Parietal lobe (tissue), 1 donor: Measurements from ENCODE around the gene CUTC. TPM values are rescaled to one million over a fixed set of nuclear protein-coding genes. Genes with fewer than 3 reads are reported as not detected.

Experiments
- total RNA-seq: library from RNA; depleted of rRNA; stranded (reverse); fragments of >200 nt; gene quantifications from one replicate; pipeline ENCODE4 v1.2.3, GENCODE V29; 2014

CUTC gene, protein sequence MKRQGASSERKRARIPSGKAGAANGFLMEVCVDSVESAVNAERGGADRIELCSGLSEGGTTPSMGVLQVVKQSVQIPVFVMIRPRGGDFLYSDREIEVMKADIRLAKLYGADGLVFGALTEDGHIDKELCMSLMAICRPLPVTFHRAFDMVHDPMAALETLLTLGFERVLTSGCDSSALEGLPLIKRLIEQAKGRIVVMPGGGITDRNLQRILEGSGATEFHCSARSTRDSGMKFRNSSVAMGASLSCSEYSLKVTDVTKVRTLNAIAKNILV
- 17.5 TPM for total RNA-seq

DNA sequence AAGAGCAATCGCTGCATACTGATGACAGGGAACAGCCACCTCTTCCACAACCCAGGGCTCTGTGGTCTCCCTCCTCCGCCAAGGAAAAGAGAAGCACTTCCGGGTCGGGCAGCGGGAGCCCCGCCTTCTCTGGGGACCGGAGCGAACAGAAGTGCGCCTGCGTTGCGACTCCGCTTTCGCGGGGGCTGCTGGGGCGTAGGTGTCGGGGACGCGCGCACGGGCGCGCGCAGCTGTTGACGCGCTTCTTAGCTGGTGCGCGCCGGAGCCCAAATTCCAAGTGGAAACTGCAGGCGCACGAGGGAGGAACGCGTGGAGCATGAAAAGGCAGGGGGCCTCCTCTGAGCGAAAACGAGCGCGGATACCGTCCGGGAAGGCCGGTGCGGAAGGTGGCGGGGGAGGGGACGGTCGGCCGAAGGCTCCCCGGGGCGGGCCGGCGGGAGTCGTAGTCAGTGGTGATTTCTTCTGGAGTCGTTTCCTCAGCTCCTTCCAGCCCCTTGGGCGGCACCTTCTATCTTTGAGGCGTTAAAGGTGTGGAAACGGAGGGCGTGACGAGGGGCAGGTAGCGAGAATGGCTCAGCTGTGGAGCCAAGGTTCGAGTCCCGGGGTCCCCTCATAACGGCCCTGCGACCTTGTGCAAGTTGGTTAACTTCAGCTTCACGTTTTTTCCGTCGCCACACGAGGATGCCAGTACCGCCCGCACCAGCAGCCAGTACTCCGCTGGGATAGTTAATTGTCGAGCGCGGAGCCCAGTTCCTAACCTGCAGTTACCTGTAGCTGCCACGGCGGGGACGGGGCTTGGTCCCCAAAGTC, at the start of gene CUTC, which contains the start of gene COX15:
Gene CUTC, plus strand, starts transcription at position 202 of the 810 bp plus-strand sequence. Its CDS starts 115 bp downstream, at position 317.
Gene COX15, minus strand, starts transcription at position 95 of the 810 bp plus-strand sequence. Its CDS starts 78 bp downstream, at position 17.

DNA sequence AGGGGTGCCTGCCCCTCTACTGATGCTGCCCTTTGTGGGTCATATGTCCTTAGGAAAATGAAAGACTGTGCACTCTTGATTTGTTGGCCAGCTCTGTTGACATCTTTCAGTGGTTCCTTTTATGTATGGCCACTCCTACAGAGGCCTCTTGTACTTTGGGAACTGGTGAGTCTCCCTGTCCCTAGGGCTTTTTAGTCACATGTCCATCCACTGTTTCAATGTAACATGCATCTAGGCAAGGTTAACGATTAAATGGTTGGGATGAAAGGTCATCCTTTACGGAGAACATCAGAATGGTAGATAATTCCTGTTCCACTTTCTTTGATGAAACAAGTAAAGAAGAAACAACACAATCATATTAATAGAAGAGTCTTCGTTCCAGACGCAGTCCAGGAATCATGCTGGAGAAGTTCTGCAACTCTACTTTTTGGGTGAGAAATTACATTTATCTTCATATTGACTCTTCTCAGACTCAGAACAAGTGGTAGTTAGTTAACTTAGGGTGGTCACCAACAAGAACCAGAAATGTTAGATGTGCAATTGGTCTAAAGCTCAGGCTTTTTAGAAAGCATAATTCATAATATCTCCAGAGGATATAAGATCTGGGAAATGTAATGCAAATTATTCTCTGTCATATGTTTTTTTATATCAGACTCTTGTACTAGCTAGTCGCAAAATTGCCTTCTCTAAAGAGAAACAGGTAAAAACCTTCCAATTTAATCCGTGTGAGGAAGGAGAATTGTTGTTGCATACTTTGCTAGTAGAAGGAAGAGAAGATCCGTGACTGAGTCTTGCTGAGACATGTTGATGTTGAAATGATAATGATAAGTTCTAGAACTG, 50.6 kb downstream of the CUTC start, which contains the start of gene ABCC2:
Gene ABCC2, plus strand, starts transcription at position 194 of the 840 bp plus-strand sequence. Its CDS starts 205 bp downstream, at position 399.

Other genes starting within 250 kb of the CUTC start
- not detected for gene NKX2-3, start 199.3 kb upstream of the CUTC start, total RNA-seq
- 30.7 TPM for gene SLC25A28, start 111.8 kb upstream of the CUTC start, total RNA-seq
- gene ENTPD7, start 72.7 kb upstream of the CUTC start, total RNA-seq = 11.3 TPM
- 48.5 TPM for gene COX15, start 107 bp upstream of the CUTC start, total RNA-seq
- 0.63 TPM for gene ABCC2, start 50.4 kb downstream of the CUTC start, total RNA-seq